H1 (cell line): ENCODE measurements around the gene TRHDE. TPM values are rescaled to one million over a fixed set of nuclear protein-coding genes. Genes with fewer than 3 reads are reported as not detected.

Source experiments
- CTCF ChIA-PET: fragments of 300-600 bp; sonication (Branson Sonifier 250); formaldehyde crosslinking; loops from one replicate; lab custom pipeline; 2021; ENCODE audit not compliant: partially characterized antibody; lab: Charles Lee
- POLR2A ChIA-PET: fragments of 300-600 bp; sonication (Branson Sonifier 250); formaldehyde crosslinking; loops from one replicate; lab custom pipeline; 2021; ENCODE audit warnings: inconsistent platforms; ENCODE audit not compliant: partially characterized antibody; lab: Charles Lee
- DNase-seq, 2 experiments: peaks; one replicate each; pipeline versions ENCODE4 v3.0.0 to v3.0.0-alpha.2; 2010 to 2022; ENCODE audit warnings: low spot score in 2 of 2, low read depth in 1 of 2, mixed read lengths in 1 of 2
- FAIRE-seq: peaks from 2 replicates; lab custom pipeline; 2011; peaks lifted over from hg19 to GRCh38; lab: Jason Lieb, UNC
- H2AFZ ChIP-seq: 2 replicates; pipeline ENCODE4 v1.8.1; 2012; ENCODE audit warnings: low read length, inconsistent platforms
- H2AK5ac ChIP-seq: 2 replicates; pipeline ENCODE4 v1.6.1; 2013; ENCODE audit warnings: low read depth, low read length
- H2BK120ac ChIP-seq: replicated peaks from 2 replicates; pipeline ENCODE3; 2013; ENCODE audit warnings: low read depth, low read length, inconsistent platforms
- H2BK12ac ChIP-seq: 2 replicates; pipeline ENCODE4 v1.6.1; 2013; ENCODE audit warnings: low read depth, low read length
- H2BK15ac ChIP-seq: 2 replicates; pipeline ENCODE4 v1.6.1; 2013; ENCODE audit warnings: low read length
- H2BK20ac ChIP-seq: 2 replicates; pipeline ENCODE4 v1.6.1; 2013; ENCODE audit warnings: low read length
- H2BK5ac ChIP-seq: 2 replicates; pipeline ENCODE4 v1.6.1; 2013; ENCODE audit warnings: low read depth, low read length
- H3K14ac ChIP-seq: 2 replicates; pipeline ENCODE4 v1.6.1; 2013; ENCODE audit warnings: inconsistent platforms; ENCODE audit not compliant: insufficient read length
- H3K18ac ChIP-seq: 2 replicates; pipeline ENCODE4 v1.6.1; 2013; ENCODE audit warnings: low read length; ENCODE audit errors: extremely low read depth
- H3K23ac ChIP-seq: 2 replicates; pipeline ENCODE4 v1.6.1; 2013; ENCODE audit warnings: inconsistent platforms; ENCODE audit not compliant: insufficient read length
- H3K23me2 ChIP-seq: 2 replicates; pipeline ENCODE4 v1.6.1; 2013; ENCODE audit warnings: low read depth, low read length
- H3K27ac ChIP-seq: 2 replicates; pipeline ENCODE4 v1.6.1; 2011; ENCODE audit warnings: low read depth, low read length, inconsistent platforms
- H3K27me3 ChIP-seq, 4 experiments: replicated peaks in 1 of 4; 1 replicate in 1 of 4; 2 replicates in 3 of 4; pipeline versions ENCODE4 v1.6.1 to v1.8.1; 2011 to 2013; ENCODE audit warnings: low read length in 3 of 4, mild to moderate bottlenecking in 3 of 4, inconsistent platforms in 2 of 4, mixed read lengths in 2 of 4, moderate library complexity in 1 of 4; ENCODE audit not compliant: control insufficient read depth in 3 of 4, insufficient read depth in 3 of 4; ENCODE audit errors: extremely low read depth in 1 of 4
- H3K36me3 ChIP-seq, 4 experiments: 2 replicates each; pipeline versions ENCODE4 v1.6.1 to v1.8.1; 2011 to 2013; ENCODE audit warnings: mild to moderate bottlenecking in 4 of 4, low read length in 3 of 4, moderate library complexity in 2 of 4, control low read depth in 1 of 4, inconsistent platforms in 1 of 4; ENCODE audit not compliant: insufficient read depth in 4 of 4, control insufficient read depth in 2 of 4
- H3K4ac ChIP-seq: replicated peaks from 2 replicates; pipeline ENCODE3; 2013; ENCODE audit warnings: low read length, low read depth, mixed read lengths, inconsistent platforms; ENCODE audit not compliant: insufficient read length
- H3K4me1 ChIP-seq, 4 experiments: replicated peaks in 1 of 4; 1 replicate in 1 of 4; 2 replicates in 3 of 4; pipeline versions ENCODE4 v1.6.1 to v1.8.1; 2011 to 2013; ENCODE audit warnings: low read length in 3 of 4, inconsistent platforms in 2 of 4, mixed read lengths in 1 of 4; ENCODE audit not compliant: insufficient read depth in 4 of 4, control insufficient read depth in 3 of 4
- H3K4me2 ChIP-seq, 2 experiments: 2 replicates each; pipeline versions ENCODE4 v1.6.1 to v1.8.1; 2011 to 2013; ENCODE audit warnings: low read depth in 2 of 2, low read length in 2 of 2, control low read depth in 1 of 2, inconsistent platforms in 1 of 2, mild to moderate bottlenecking in 1 of 2; ENCODE audit not compliant: insufficient read depth in 1 of 2
- H3K4me3 ChIP-seq, 4 experiments: fragments of 200-600, 300-600 bp in 1 of 4; sonication (generic), shearing (Covaris generic), sonication (Bioruptor Twin) in 1 of 4; 2 replicates each; pipeline versions ENCODE4 v1.5.1 to v1.8.1; 2011 to 2016; ENCODE audit warnings: low read length in 4 of 4, low read depth in 3 of 4, control low read depth in 2 of 4, inconsistent platforms in 2 of 4, mild to moderate bottlenecking in 2 of 4, mixed read lengths in 1 of 4, moderate library complexity in 1 of 4; ENCODE audit not compliant: insufficient read depth in 2 of 4; ENCODE audit errors: extremely low read depth in 1 of 4
- H3K56ac ChIP-seq: replicated peaks from 2 replicates; pipeline ENCODE3; 2013; ENCODE audit warnings: low read depth, mild to moderate bottlenecking, mixed read lengths, low read length, inconsistent platforms; ENCODE audit not compliant: insufficient read length
- H3K79me1 ChIP-seq: 2 replicates; pipeline ENCODE4 v1.6.1; 2013; ENCODE audit warnings: low read depth, low read length, control low read depth
- H3K79me2 ChIP-seq, 2 experiments: 2 replicates each; pipeline versions ENCODE4 v1.6.1 to v1.8.1; 2012 to 2013; ENCODE audit warnings: low read length in 2 of 2, mild to moderate bottlenecking in 2 of 2, inconsistent platforms in 1 of 2; ENCODE audit not compliant: insufficient read depth in 2 of 2, control insufficient read depth in 1 of 2
- H3K9ac ChIP-seq, 4 experiments: replicated peaks in 1 of 4; 1 replicate in 1 of 4; 2 replicates in 3 of 4; pipeline versions ENCODE4 v1.6.1 to v1.8.1; 2011 to 2013; ENCODE audit warnings: low read depth in 3 of 4, low read length in 3 of 4, control low read depth in 2 of 4, mild to moderate bottlenecking in 2 of 4, moderate library complexity in 2 of 4, inconsistent platforms in 1 of 4; ENCODE audit errors: extremely low read depth in 1 of 4
- H3K9me3 ChIP-seq, 2 experiments: 2 replicates each; pipeline versions ENCODE4 v1.6.1 to v1.8.1; 2012 to 2013; ENCODE audit warnings: mild to moderate bottlenecking in 2 of 2, moderate library complexity in 2 of 2, control low read depth in 1 of 2, inconsistent platforms in 1 of 2, low read depth in 1 of 2, low read length in 1 of 2, mixed read lengths in 1 of 2; ENCODE audit not compliant: insufficient read depth in 2 of 2
- H4K20me1 ChIP-seq, 2 experiments: replicated peaks in 1 of 2; 2 replicates each; pipeline versions ENCODE3 to v1.8.1; 2011 to 2013; ENCODE audit warnings: inconsistent platforms in 2 of 2, low read length in 2 of 2, mild to moderate bottlenecking in 1 of 2; ENCODE audit not compliant: insufficient read depth in 2 of 2, control insufficient read depth in 1 of 2
- H4K5ac ChIP-seq: 2 replicates; pipeline ENCODE4 v1.6.1; 2013; ENCODE audit warnings: low read length, low read depth, mixed read lengths, inconsistent platforms; ENCODE audit not compliant: insufficient read length
- H4K8ac ChIP-seq: 2 replicates; pipeline ENCODE4 v1.8.0; 2013; ENCODE audit warnings: mild to moderate bottlenecking, moderate library complexity, low read length, inconsistent platforms; ENCODE audit not compliant: insufficient read depth; ENCODE audit errors: extremely low read depth
- H4K91ac ChIP-seq: replicated peaks from 2 replicates; pipeline ENCODE3; 2013; ENCODE audit warnings: low read length, mixed read lengths, inconsistent platforms; ENCODE audit not compliant: insufficient read length
- ASH2L ChIP-seq: fragments of 200-600, 300-600 bp; sonication (generic); IDR thresholded peaks from one replicate; pipeline ENCODE4 v1.7.1; 2017; ENCODE audit warnings: low read length
- EGR1 ChIP-seq: IDR thresholded peaks from 2 replicates; pipeline ENCODE4 v1.6.1; 2011; ENCODE audit warnings: low read depth, low read length, borderline replicate concordance
- PHF8 ChIP-seq: fragments of 200-600 bp; sonication (generic); conservative IDR thresholded peaks from 2 replicates; pipeline ENCODE4 v1.7.1; 2012; ENCODE audit warnings: low read depth, mild to moderate bottlenecking, inconsistent platforms, low read length, moderate library complexity
- RFX5 ChIP-seq: IDR thresholded peaks from 2 replicates; pipeline ENCODE4 v1.6.1; 2011; ENCODE audit warnings: low read depth, low read length, improper control_type of control experiment, borderline replicate concordance
- SIX5 ChIP-seq: IDR thresholded peaks from 2 replicates; pipeline ENCODE4 v1.6.1; 2011; ENCODE audit warnings: mild to moderate bottlenecking, low read depth, low read length
- WGBS, 2 experiments: shearing (Covaris generic) in 1 of 2; methylation state at CpG; one replicate each; pipeline versions ENCODE4 v1.1.6 to v1.1.7; 2013 to 2015; ENCODE audit warnings: low lambda C conversion rate in 2 of 2, mixed read lengths in 2 of 2, inconsistent platforms in 1 of 2, low coverage in 1 of 2, missing lambda C conversion rate in 1 of 2; ENCODE audit not compliant: insufficient replicate concordance in 2 of 2, insufficient coverage in 1 of 2, insufficient read length in 1 of 2; ENCODE audit errors: extremely low coverage in 1 of 2, missing lambda C conversion rate in 1 of 2; 5-methylcytosine and 5-hydroxymethylcytosine counted together
- polyA plus RNA-seq, 7 experiments: library from polyadenylated mRNA; depleted of rRNA in 3 of 7; stranded (reverse) in 5 of 7; unstranded in 2 of 7; fragments of >200 nt in 5 of 7; fragments of 200-250 nt in 2 of 7; gene quantifications; 1 replicate in 5 of 7; 2 replicates in 1 of 7; 4 replicates in 1 of 7; pipeline versions ENCODE4 v1.2.1 to v1.2.3, GENCODE V29; 2011 to 2013; ENCODE audit warnings: missing spikeins in 2 of 7, mixed read lengths in 2 of 7
- total RNA-seq: library from RNA; stranded (reverse); fragmentation: NEBNext Ultra II Directional; extraction: Animal tissue kit (Norgen Biotek cat#: 25700); gene quantifications from 2 replicates; pipeline ENCODE4 v1.2.1, GENCODE V29; 2021

Gene TRHDE
- total and polyA plus RNA-seq, 2 of the 8 experiments (the other 6 are each of a cell fraction or from before 2014, with no cell fraction given), result 1.3 to 5.0 TPM

GRCh38 chr12:72434999-72435398 is 162.8 kb downstream of the TRHDE start:
- Histone ChIP-seq H2BK5ac (no peak overlapping the region), H3K9ac (no peak overlapping the region), H3K4me3 (no peak overlapping the region), H4K5ac (no peak overlapping the region), H3K27me3 (no peaks in the 10 kb centered on the region), H2BK12ac (no peak overlapping the region), H2AFZ (no peak overlapping the region), H2BK15ac (no peak overlapping the region), H3K4me2 (no peak overlapping the region), H3K36me3 (no peaks in the 10 kb centered on the region), H3K9me3 (no peaks in the 10 kb centered on the region), H2AK5ac (no peak overlapping the region), H4K8ac (no peak overlapping the region), H3K4me1 (no peaks in the 10 kb centered on the region), H3K56ac (no peak overlapping the region), H3K27ac (no peak overlapping the region), H3K79me2 (no peaks in the 10 kb centered on the region), H2BK120ac (no peak overlapping the region), H2BK20ac (no peak overlapping the region), H3K79me1 (no peaks in the 10 kb centered on the region), H3K4ac (no peak overlapping the region), H3K18ac (no peak overlapping the region), H3K23me2 (no peaks in the 10 kb centered on the region), H4K20me1 (no peaks in the 10 kb centered on the region), H3K23ac (no peak overlapping the region), H4K91ac (no peak overlapping the region), H3K14ac (no peak overlapping the region)
- ChIA-PET CTCF (interaction anchor here (1.2 kb wide), 1 partner anchor 43 kb away, joined by 4 read pairs; no protein-coding TSS in a partner anchor), POLR2A (no interaction called here)
- FAIRE-seq (no peak), DNase-seq (no peak)
- WGBS, 2 experiments, result 82% methylated on average over 1 of the region's 1 CpG; no CpG with 5 or more reads in 1 of the 2 experiments
- no peak for TF ChIP-seq SIX5
- no peak for TF ChIP-seq EGR1
- no peak for TF ChIP-seq PHF8
- TF ChIP-seq RFX5, result no peak
- TF ChIP-seq ASH2L, result no peak
